ENCODE results near the gene TNFRSF1B.
A peak's percentile ranks its signal among the peaks of the same experiment; 100 is the strongest.

TNFRSF1B gene

GRCh38 chr1:12166834-12167492, at the start of gene TNFRSF1B:
Gene TNFRSF1B (plus strand): TSS chr1:12166991. CDS start chr1:12167092, 101 bp downstream.
- DNase-seq (ENCODE audit: low spot score): peak; percentile 36

- no peak for DNase-seq (ENCODE audit: low spot score)
These were observed 45.4 kb upstream of the TNFRSF1B start for GRCh38 chr1:12121212-12122003.

GRCh38 chr1:12123172-12123571, 43.6 kb upstream of the TNFRSF1B start:
- no peak for DNase-seq (ENCODE audit: low spot score)

- peak; percentile 75 for DNase-seq (ENCODE audit: low spot score)
These were observed 41.9 kb upstream of the TNFRSF1B start for GRCh38 chr1:12124693-12125421.

- DNase-seq (ENCODE audit: low spot score): no peak
These were observed 41.1 kb upstream of the TNFRSF1B start for GRCh38 chr1:12125422-12126355.

GRCh38 chr1:12126781-12127180, 40.0 kb upstream of the TNFRSF1B start:
- no peak for DNase-seq (ENCODE audit: low spot score)

GRCh38 chr1:12127206-12127810, 39.5 kb upstream of the TNFRSF1B start:
- DNase-seq (ENCODE audit: low spot score): no peak

- no peak for DNase-seq (ENCODE audit: low spot score)
These were observed 38.7 kb upstream of the TNFRSF1B start for GRCh38 chr1:12128120-12128519.

- no peak for DNase-seq (ENCODE audit: low spot score)
These were observed 37.2 kb upstream of the TNFRSF1B start for GRCh38 chr1:12129624-12130023.

GRCh38 chr1:12130466-12131130, 36.2 kb upstream of the TNFRSF1B start:
- DNase-seq (ENCODE audit: low spot score): no peak

- DNase-seq (ENCODE audit: low spot score): no peak
These were observed 34.7 kb upstream of the TNFRSF1B start for GRCh38 chr1:12132078-12132477.

- DNase-seq (ENCODE audit: low spot score): no peak
These were observed 32.1 kb upstream of the TNFRSF1B start for GRCh38 chr1:12134716-12135115.

GRCh38 chr1:12135612-12136011, 31.2 kb upstream of the TNFRSF1B start:
- no peak for DNase-seq (ENCODE audit: low spot score)

- DNase-seq (ENCODE audit: low spot score): no peak
These were observed 29.7 kb upstream of the TNFRSF1B start for GRCh38 chr1:12136916-12137610.

- DNase-seq (ENCODE audit: low spot score): no peak
These were observed 28.3 kb upstream of the TNFRSF1B start for GRCh38 chr1:12138196-12139168.

GRCh38 chr1:12140016-12140415, 26.8 kb upstream of the TNFRSF1B start:
- no peak for DNase-seq (ENCODE audit: low spot score)

- no peak for DNase-seq (ENCODE audit: low spot score)
These were observed 26.2 kb upstream of the TNFRSF1B start for GRCh38 chr1:12140515-12141162.

GRCh38 chr1:12141163-12141850, 25.5 kb upstream of the TNFRSF1B start:
- no peak for DNase-seq (ENCODE audit: low spot score)
